Measurements from ENCODE around the gene L3MBTL1.

GRCh38 chr20:43559147-43559987, 51.9 kb downstream of the L3MBTL1 start:
- TF ChIP-seq CEBPB (IDR thresholded peaks at IDR 0.05; ENCODE audit: low read depth), result no peak
- TF ChIP-seq CTCF (IDR thresholded peaks at IDR 0.05 in 2 of 3, conservative IDR thresholded peaks at IDR 0.05 in 1 of 3; ENCODE audit: borderline replicate concordance in 1 of 3, insufficient read depth in 1 of 3, low read depth in 2 of 3, low read length in 2 of 3), result no peak
- no peak for TF ChIP-seq POLR2A (IDR thresholded peaks at IDR 0.05; ENCODE audit: borderline replicate concordance, extremely low read depth, insufficient read depth, insufficient read length)
- TF ChIP-seq POLR2AphosphoS5 (IDR thresholded peaks at IDR 0.05; ENCODE audit: low read depth, low read length), result no peak
- no peak for TF ChIP-seq ZNF274 (IDR thresholded peaks at IDR 0.05; ENCODE audit: low read depth, low read length)
- no peak for TF ChIP-seq EZH2 (IDR thresholded peaks at IDR 0.05)
- TF ChIP-seq YY1 (IDR thresholded peaks at IDR 0.05; ENCODE audit: extremely low read depth, insufficient replicate concordance, low read depth, low read length), result no peak
- no peak for TF ChIP-seq EZH2phosphoT487 (IDR thresholded peaks at IDR 0.05; ENCODE audit: borderline replicate concordance)
- no peak for TF ChIP-seq SIN3A (IDR thresholded peaks at IDR 0.05; ENCODE audit: low read depth)
- TF ChIP-seq RAD21 (IDR thresholded peaks at IDR 0.05; ENCODE audit: low read depth), result no peak
- TF ChIP-seq CBX3 (IDR thresholded peaks at IDR 0.05; ENCODE audit: low read depth), result no peak
- TF ChIP-seq, protein P1, sequence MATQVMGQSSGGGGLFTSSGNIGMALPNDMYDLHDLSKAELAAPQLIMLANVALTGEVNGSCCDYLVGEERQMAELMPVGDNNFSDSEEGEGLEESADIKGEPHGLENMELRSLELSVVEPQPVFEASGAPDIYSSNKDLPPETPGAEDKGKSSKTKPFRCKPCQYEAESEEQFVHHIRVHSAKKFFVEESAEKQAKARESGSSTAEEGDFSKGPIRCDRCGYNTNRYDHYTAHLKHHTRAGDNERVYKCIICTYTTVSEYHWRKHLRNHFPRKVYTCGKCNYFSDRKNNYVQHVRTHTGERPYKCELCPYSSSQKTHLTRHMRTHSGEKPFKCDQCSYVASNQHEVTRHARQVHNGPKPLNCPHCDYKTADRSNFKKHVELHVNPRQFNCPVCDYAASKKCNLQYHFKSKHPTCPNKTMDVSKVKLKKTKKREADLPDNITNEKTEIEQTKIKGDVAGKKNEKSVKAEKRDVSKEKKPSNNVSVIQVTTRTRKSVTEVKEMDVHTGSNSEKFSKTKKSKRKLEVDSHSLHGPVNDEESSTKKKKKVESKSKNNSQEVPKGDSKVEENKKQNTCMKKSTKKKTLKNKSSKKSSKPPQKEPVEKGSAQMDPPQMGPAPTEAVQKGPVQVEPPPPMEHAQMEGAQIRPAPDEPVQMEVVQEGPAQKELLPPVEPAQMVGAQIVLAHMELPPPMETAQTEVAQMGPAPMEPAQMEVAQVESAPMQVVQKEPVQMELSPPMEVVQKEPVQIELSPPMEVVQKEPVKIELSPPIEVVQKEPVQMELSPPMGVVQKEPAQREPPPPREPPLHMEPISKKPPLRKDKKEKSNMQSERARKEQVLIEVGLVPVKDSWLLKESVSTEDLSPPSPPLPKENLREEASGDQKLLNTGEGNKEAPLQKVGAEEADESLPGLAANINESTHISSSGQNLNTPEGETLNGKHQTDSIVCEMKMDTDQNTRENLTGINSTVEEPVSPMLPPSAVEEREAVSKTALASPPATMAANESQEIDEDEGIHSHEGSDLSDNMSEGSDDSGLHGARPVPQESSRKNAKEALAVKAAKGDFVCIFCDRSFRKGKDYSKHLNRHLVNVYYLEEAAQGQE (IDR thresholded peaks at IDR 0.05; ENCODE audit: low read depth), result no peak
- no peak for TF ChIP-seq SP1 (IDR thresholded peaks at IDR 0.05; ENCODE audit: low read depth)

All from HCT116 (cell line).